H1 (cell line): ENCODE data around the gene CRYGD. TPM values are rescaled to one million over a fixed set of nuclear protein-coding genes. Genes with fewer than 3 reads are reported as not detected.

ENCODE experiments used
- CTCF ChIA-PET: fragments of 300-600 bp; sonication (Branson Sonifier 250); formaldehyde crosslinking; loops from one replicate; lab custom pipeline; 2021; ENCODE audit not compliant: partially characterized antibody; lab: Charles Lee
- POLR2A ChIA-PET: fragments of 300-600 bp; sonication (Branson Sonifier 250); formaldehyde crosslinking; loops from one replicate; lab custom pipeline; 2021; ENCODE audit warnings: inconsistent platforms; ENCODE audit not compliant: partially characterized antibody; lab: Charles Lee
- DNase-seq, 2 experiments: peaks; one replicate each; pipeline versions ENCODE4 v3.0.0 to v3.0.0-alpha.2; 2010 to 2022; ENCODE audit warnings: low spot score in 2 of 2, low read depth in 1 of 2, mixed read lengths in 1 of 2
- FAIRE-seq: peaks from 2 replicates; lab custom pipeline; 2011; peaks lifted over from hg19 to GRCh38; lab: Jason Lieb, UNC
- H2AFZ ChIP-seq: 2 replicates; pipeline ENCODE4 v1.8.1; 2012; ENCODE audit warnings: low read length, inconsistent platforms
- H2AK5ac ChIP-seq: 2 replicates; pipeline ENCODE4 v1.6.1; 2013; ENCODE audit warnings: low read depth, low read length
- H2BK120ac ChIP-seq: replicated peaks from 2 replicates; pipeline ENCODE3; 2013; ENCODE audit warnings: low read depth, low read length, inconsistent platforms
- H2BK12ac ChIP-seq: 2 replicates; pipeline ENCODE4 v1.6.1; 2013; ENCODE audit warnings: low read depth, low read length
- H2BK15ac ChIP-seq: 2 replicates; pipeline ENCODE4 v1.6.1; 2013; ENCODE audit warnings: low read length
- H2BK20ac ChIP-seq: 2 replicates; pipeline ENCODE4 v1.6.1; 2013; ENCODE audit warnings: low read length
- H2BK5ac ChIP-seq: 2 replicates; pipeline ENCODE4 v1.6.1; 2013; ENCODE audit warnings: low read depth, low read length
- H3K14ac ChIP-seq: 2 replicates; pipeline ENCODE4 v1.6.1; 2013; ENCODE audit warnings: inconsistent platforms; ENCODE audit not compliant: insufficient read length
- H3K18ac ChIP-seq: 2 replicates; pipeline ENCODE4 v1.6.1; 2013; ENCODE audit warnings: low read length; ENCODE audit errors: extremely low read depth
- H3K23ac ChIP-seq: 2 replicates; pipeline ENCODE4 v1.6.1; 2013; ENCODE audit warnings: inconsistent platforms; ENCODE audit not compliant: insufficient read length
- H3K23me2 ChIP-seq: 2 replicates; pipeline ENCODE4 v1.6.1; 2013; ENCODE audit warnings: low read depth, low read length
- H3K27ac ChIP-seq: 2 replicates; pipeline ENCODE4 v1.6.1; 2011; ENCODE audit warnings: low read depth, low read length, inconsistent platforms
- H3K27me3 ChIP-seq, 4 experiments: replicated peaks in 1 of 4; 1 replicate in 1 of 4; 2 replicates in 3 of 4; pipeline versions ENCODE4 v1.6.1 to v1.8.1; 2011 to 2013; ENCODE audit warnings: low read length in 3 of 4, mild to moderate bottlenecking in 3 of 4, inconsistent platforms in 2 of 4, mixed read lengths in 2 of 4, moderate library complexity in 1 of 4; ENCODE audit not compliant: control insufficient read depth in 3 of 4, insufficient read depth in 3 of 4; ENCODE audit errors: extremely low read depth in 1 of 4
- H3K36me3 ChIP-seq, 4 experiments: 2 replicates each; pipeline versions ENCODE4 v1.6.1 to v1.8.1; 2011 to 2013; ENCODE audit warnings: mild to moderate bottlenecking in 4 of 4, low read length in 3 of 4, moderate library complexity in 2 of 4, control low read depth in 1 of 4, inconsistent platforms in 1 of 4; ENCODE audit not compliant: insufficient read depth in 4 of 4, control insufficient read depth in 2 of 4
- H3K4ac ChIP-seq: replicated peaks from 2 replicates; pipeline ENCODE3; 2013; ENCODE audit warnings: low read length, low read depth, mixed read lengths, inconsistent platforms; ENCODE audit not compliant: insufficient read length
- H3K4me1 ChIP-seq, 4 experiments: replicated peaks in 1 of 4; 1 replicate in 1 of 4; 2 replicates in 3 of 4; pipeline versions ENCODE4 v1.6.1 to v1.8.1; 2011 to 2013; ENCODE audit warnings: low read length in 3 of 4, inconsistent platforms in 2 of 4, mixed read lengths in 1 of 4; ENCODE audit not compliant: insufficient read depth in 4 of 4, control insufficient read depth in 3 of 4
- H3K4me2 ChIP-seq, 2 experiments: 2 replicates each; pipeline versions ENCODE4 v1.6.1 to v1.8.1; 2011 to 2013; ENCODE audit warnings: low read depth in 2 of 2, low read length in 2 of 2, control low read depth in 1 of 2, inconsistent platforms in 1 of 2, mild to moderate bottlenecking in 1 of 2; ENCODE audit not compliant: insufficient read depth in 1 of 2
- H3K4me3 ChIP-seq, 4 experiments: fragments of 200-600, 300-600 bp in 1 of 4; sonication (generic), shearing (Covaris generic), sonication (Bioruptor Twin) in 1 of 4; 2 replicates each; pipeline versions ENCODE4 v1.5.1 to v1.8.1; 2011 to 2016; ENCODE audit warnings: low read length in 4 of 4, low read depth in 3 of 4, control low read depth in 2 of 4, inconsistent platforms in 2 of 4, mild to moderate bottlenecking in 2 of 4, mixed read lengths in 1 of 4, moderate library complexity in 1 of 4; ENCODE audit not compliant: insufficient read depth in 2 of 4; ENCODE audit errors: extremely low read depth in 1 of 4
- H3K56ac ChIP-seq: replicated peaks from 2 replicates; pipeline ENCODE3; 2013; ENCODE audit warnings: low read depth, mild to moderate bottlenecking, mixed read lengths, low read length, inconsistent platforms; ENCODE audit not compliant: insufficient read length
- H3K79me1 ChIP-seq: 2 replicates; pipeline ENCODE4 v1.6.1; 2013; ENCODE audit warnings: low read depth, low read length, control low read depth
- H3K79me2 ChIP-seq, 2 experiments: 2 replicates each; pipeline versions ENCODE4 v1.6.1 to v1.8.1; 2012 to 2013; ENCODE audit warnings: low read length in 2 of 2, mild to moderate bottlenecking in 2 of 2, inconsistent platforms in 1 of 2; ENCODE audit not compliant: insufficient read depth in 2 of 2, control insufficient read depth in 1 of 2
- H3K9ac ChIP-seq, 4 experiments: replicated peaks in 1 of 4; 1 replicate in 1 of 4; 2 replicates in 3 of 4; pipeline versions ENCODE4 v1.6.1 to v1.8.1; 2011 to 2013; ENCODE audit warnings: low read depth in 3 of 4, low read length in 3 of 4, control low read depth in 2 of 4, mild to moderate bottlenecking in 2 of 4, moderate library complexity in 2 of 4, inconsistent platforms in 1 of 4; ENCODE audit errors: extremely low read depth in 1 of 4
- H3K9me3 ChIP-seq, 2 experiments: 2 replicates each; pipeline versions ENCODE4 v1.6.1 to v1.8.1; 2012 to 2013; ENCODE audit warnings: mild to moderate bottlenecking in 2 of 2, moderate library complexity in 2 of 2, control low read depth in 1 of 2, inconsistent platforms in 1 of 2, low read depth in 1 of 2, low read length in 1 of 2, mixed read lengths in 1 of 2; ENCODE audit not compliant: insufficient read depth in 2 of 2
- H4K20me1 ChIP-seq, 2 experiments: replicated peaks in 1 of 2; 2 replicates each; pipeline versions ENCODE3 to v1.8.1; 2011 to 2013; ENCODE audit warnings: inconsistent platforms in 2 of 2, low read length in 2 of 2, mild to moderate bottlenecking in 1 of 2; ENCODE audit not compliant: insufficient read depth in 2 of 2, control insufficient read depth in 1 of 2
- H4K5ac ChIP-seq: 2 replicates; pipeline ENCODE4 v1.6.1; 2013; ENCODE audit warnings: low read length, low read depth, mixed read lengths, inconsistent platforms; ENCODE audit not compliant: insufficient read length
- H4K8ac ChIP-seq: 2 replicates; pipeline ENCODE4 v1.8.0; 2013; ENCODE audit warnings: mild to moderate bottlenecking, moderate library complexity, low read length, inconsistent platforms; ENCODE audit not compliant: insufficient read depth; ENCODE audit errors: extremely low read depth
- H4K91ac ChIP-seq: replicated peaks from 2 replicates; pipeline ENCODE3; 2013; ENCODE audit warnings: low read length, mixed read lengths, inconsistent platforms; ENCODE audit not compliant: insufficient read length
- CBX5 ChIP-seq: fragments of 300-800, 300-1000 bp; sonication (generic); IDR thresholded peaks from 2 replicates; pipeline ENCODE4 v1.7.1; 2016; ENCODE audit warnings: antibody characterized with exemption, low read length, low read depth
- CHD2 ChIP-seq: IDR thresholded peaks from 2 replicates; pipeline ENCODE4 v1.6.1; 2012; ENCODE audit warnings: low read length, improper control_type of control experiment
- GTF2F1 ChIP-seq: IDR thresholded peaks from 2 replicates; pipeline ENCODE4 v1.6.1; 2012; ENCODE audit warnings: low read depth, low read length, improper control_type of control experiment, borderline replicate concordance
- KDM1A ChIP-seq: fragments of 200-600, 300-600 bp; sonication (generic); IDR thresholded peaks from 2 replicates; pipeline ENCODE4 v1.7.1; 2016; ENCODE audit warnings: mild to moderate bottlenecking, low read length, borderline replicate concordance
- KDM5A ChIP-seq: fragments of 200-600 bp; IDR thresholded peaks from 2 replicates; pipeline ENCODE4 v1.7.1; 2012; ENCODE audit warnings: mild to moderate bottlenecking, low read length, inconsistent platforms, mixed read lengths
- RBBP5 ChIP-seq: IDR thresholded peaks from 2 replicates; pipeline ENCODE4 v1.7.1; 2012; ENCODE audit warnings: low read depth, mild to moderate bottlenecking, inconsistent platforms, low read length, moderate library complexity, borderline replicate concordance
- SIN3A ChIP-seq, 2 experiments: IDR thresholded peaks in 1 of 2; conservative IDR thresholded peaks in 1 of 2; 2 replicates each; pipeline ENCODE4 v1.6.1; 2011 to 2012; ENCODE audit warnings: low read length in 2 of 2, improper control_type of control experiment in 1 of 2, low read depth in 1 of 2, mild to moderate bottlenecking in 1 of 2
- WGBS, 2 experiments: shearing (Covaris generic) in 1 of 2; methylation state at CpG; one replicate each; pipeline versions ENCODE4 v1.1.6 to v1.1.7; 2013 to 2015; ENCODE audit warnings: low lambda C conversion rate in 2 of 2, mixed read lengths in 2 of 2, inconsistent platforms in 1 of 2, low coverage in 1 of 2, missing lambda C conversion rate in 1 of 2; ENCODE audit not compliant: insufficient replicate concordance in 2 of 2, insufficient coverage in 1 of 2, insufficient read length in 1 of 2; ENCODE audit errors: extremely low coverage in 1 of 2, missing lambda C conversion rate in 1 of 2; 5-methylcytosine and 5-hydroxymethylcytosine counted together
- polyA plus RNA-seq, 7 experiments: library from polyadenylated mRNA; depleted of rRNA in 3 of 7; stranded (reverse) in 5 of 7; unstranded in 2 of 7; fragments of >200 nt in 5 of 7; fragments of 200-250 nt in 2 of 7; gene quantifications; 1 replicate in 5 of 7; 2 replicates in 1 of 7; 4 replicates in 1 of 7; pipeline versions ENCODE4 v1.2.1 to v1.2.3, GENCODE V29; 2011 to 2013; ENCODE audit warnings: missing spikeins in 2 of 7, mixed read lengths in 2 of 7
- total RNA-seq: library from RNA; stranded (reverse); fragmentation: NEBNext Ultra II Directional; extraction: Animal tissue kit (Norgen Biotek cat#: 25700); gene quantifications from 2 replicates; pipeline ENCODE4 v1.2.1, GENCODE V29; 2021
- TF ChIP-seq, protein P1 (sequence below): IDR thresholded peaks from 2 replicates; pipeline ENCODE4 v1.6.1; 2011; ENCODE audit warnings: low read depth, mild to moderate bottlenecking, low read length; ENCODE audit not compliant: insufficient read depth

CRYGD gene
- total and polyA plus RNA-seq, 2 of the 8 experiments (the other 6 are each of a cell fraction or from before 2014, with no cell fraction given): 2.9 to 7.1 TPM

DNA sequence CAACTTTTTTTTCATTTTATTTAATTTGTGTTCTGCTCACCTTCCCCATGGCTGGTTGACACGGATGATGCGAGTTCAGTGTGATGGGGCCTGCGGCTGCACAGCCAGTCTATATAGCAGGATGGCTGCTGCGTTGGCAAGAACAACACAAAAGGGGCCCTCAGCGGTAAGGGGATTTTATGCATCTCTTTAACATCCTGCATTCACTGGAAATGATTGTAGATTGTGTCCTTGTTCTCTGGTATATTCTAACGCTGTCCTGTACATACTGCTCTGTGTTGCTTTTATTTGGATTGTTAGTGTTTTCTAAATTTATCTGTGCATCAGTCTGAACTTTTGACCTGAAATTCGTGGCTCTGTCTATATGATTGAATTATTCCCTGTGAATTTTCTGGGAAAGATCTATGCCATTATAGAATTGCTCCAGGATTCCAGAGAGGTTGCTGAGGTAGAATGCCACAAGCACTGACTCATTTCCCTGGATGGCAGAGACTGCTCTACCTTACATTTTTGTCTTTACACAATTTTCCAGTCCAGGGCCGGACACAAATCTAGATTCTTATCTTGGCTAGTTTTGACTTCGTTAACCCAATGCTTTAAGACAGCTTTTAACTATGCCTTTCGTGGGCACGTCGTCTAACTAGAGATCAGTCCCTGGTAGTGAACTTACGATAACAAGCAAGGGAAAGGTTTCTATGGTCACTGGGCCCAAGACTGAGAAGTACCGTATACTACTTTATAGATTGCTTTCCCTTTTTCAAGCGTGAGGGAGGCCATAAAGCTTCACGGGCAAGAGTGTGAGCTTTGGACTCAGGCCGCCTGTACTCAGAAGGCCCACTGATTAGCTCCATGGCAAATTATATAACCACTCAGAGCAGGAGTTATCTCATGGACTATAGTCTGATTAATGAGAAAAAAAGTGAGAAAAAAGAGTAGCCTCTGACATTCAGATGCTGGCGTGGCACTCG lies 5.7 kb upstream of the CRYGD start, which contains the start of gene CRYGC:
Gene CRYGC (minus strand): TSS at position 85 of the 968 bp plus-strand sequence. CDS start 36 bp downstream, at position 49.
- H3K14ac ChIP-seq: no peak within 1 kb of the TSS
- no peak within 1 kb of the TSS for H2BK120ac ChIP-seq
- no peak within 1 kb of the TSS for H4K91ac ChIP-seq
- TF ChIP-seq CBX5: no peak
- TF ChIP-seq SIN3A (conservative IDR thresholded peaks at IDR 0.05 in 1 of 2, IDR thresholded peaks at IDR 0.05 in 1 of 2; ENCODE audit: low read depth in 1 of 2, low read length in 2 of 2): no peak
- TF ChIP-seq KDM5A: no peak
- TF ChIP-seq, protein P1, sequence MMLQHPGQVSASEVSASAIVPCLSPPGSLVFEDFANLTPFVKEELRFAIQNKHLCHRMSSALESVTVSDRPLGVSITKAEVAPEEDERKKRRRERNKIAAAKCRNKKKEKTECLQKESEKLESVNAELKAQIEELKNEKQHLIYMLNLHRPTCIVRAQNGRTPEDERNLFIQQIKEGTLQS: no peak
- no peak for TF ChIP-seq CHD2
- no peak for TF ChIP-seq RBBP5
- TF ChIP-seq GTF2F1: no peak
- no peak for TF ChIP-seq KDM1A
- H3K56ac ChIP-seq: no peak within 1 kb of the TSS
- no peaks in the 10 kb centered on the region for H3K79me2 ChIP-seq
- WGBS, 2 experiments: 82% methylated on average over 19 of the region's 19 CpGs; no CpG with 5 or more reads in 1 of the 2 experiments
- H3K79me1 ChIP-seq: no peaks in the 10 kb centered on the region
- H4K5ac ChIP-seq: no peak within 1 kb of the TSS
- H2BK5ac ChIP-seq: no peak within 1 kb of the TSS
- FAIRE-seq: no peak
- no peaks in the 10 kb centered on the region for H3K23me2 ChIP-seq
- H3K36me3 ChIP-seq: no peaks in the 10 kb centered on the region
- H2AK5ac ChIP-seq: no peak within 1 kb of the TSS
- no peak within 1 kb of the TSS for H2BK15ac ChIP-seq
- H3K27ac ChIP-seq: no peak within 1 kb of the TSS
- H3K4me3 ChIP-seq: no peak within 1 kb of the TSS
- H3K23ac ChIP-seq: no peak within 1 kb of the TSS
- H3K4me2 ChIP-seq: no peak within 1 kb of the TSS
- ChIA-PET POLR2A (interaction anchor here (1.0 to 1.1 kb wide), 2 partner anchors 15 to 16 kb away, joined by 3 to 4 read pairs; partner anchors contain the start of gene CRYGB), CTCF (interaction anchor here (1.5 to 3.7 kb wide), 5 partner anchors 13 to 45 kb away, joined by 4 to 17 read pairs (median 5); no protein-coding TSS in a partner anchor)
- DNase-seq: no peak
- no peak within 1 kb of the TSS for H3K4ac ChIP-seq
- no peaks in the 10 kb centered on the region for H4K20me1 ChIP-seq
- H2AFZ ChIP-seq: no peak within 1 kb of the TSS
- H3K9ac ChIP-seq: no peak within 1 kb of the TSS
- H3K4me1 ChIP-seq: no peaks in the 10 kb centered on the region
- no peaks in the 10 kb centered on the region for H3K27me3 ChIP-seq
- no peak within 1 kb of the TSS for H2BK20ac ChIP-seq
- no peaks in the 10 kb centered on the region for H3K9me3 ChIP-seq
- H4K8ac ChIP-seq: no peak within 1 kb of the TSS
- H3K18ac ChIP-seq: no peak within 1 kb of the TSS
- H2BK12ac ChIP-seq: no peak within 1 kb of the TSS
